HUES64 (cell line): ENCODE results near the gene HEBP1.

ENCODE experiments used
- H3K27ac ChIP-seq: 2 replicates; pipeline ENCODE4 v1.7.0; 2013; ENCODE audit warnings: low read depth, low read length, inconsistent platforms
- H3K27me3 ChIP-seq: 2 replicates; pipeline ENCODE4 v1.6.1; 2013; ENCODE audit warnings: mild to moderate bottlenecking, low read length; ENCODE audit not compliant: insufficient read depth
- H3K36me3 ChIP-seq: 2 replicates; pipeline ENCODE4 v1.6.1; 2013; ENCODE audit warnings: mild to moderate bottlenecking, low read length; ENCODE audit not compliant: insufficient read depth
- H3K4me1 ChIP-seq: 2 replicates; pipeline ENCODE4 v1.6.1; 2013; ENCODE audit warnings: mild to moderate bottlenecking, low read length, moderate library complexity; ENCODE audit not compliant: insufficient read depth
- H3K4me3 ChIP-seq: 2 replicates; pipeline ENCODE4 v1.5.1; 2013; ENCODE audit warnings: mild to moderate bottlenecking, low read length, moderate library complexity
- H3K9ac ChIP-seq: 2 replicates; pipeline ENCODE4 v1.6.1; 2013; ENCODE audit warnings: mild to moderate bottlenecking, low read depth, low read length
- H3K9me3 ChIP-seq: 2 replicates; pipeline ENCODE4 v1.6.1; 2013; ENCODE audit warnings: low read depth, low read length; ENCODE audit not compliant: insufficient read depth
- WGBS: fragments of 150-250, 120-280 bp; methylation state at CpG from one replicate; pipeline ENCODE4 v1.1.7; 2013; ENCODE audit warnings: missing lambda C conversion rate; 5-methylcytosine and 5-hydroxymethylcytosine counted together

The HEBP1 gene

DNA sequence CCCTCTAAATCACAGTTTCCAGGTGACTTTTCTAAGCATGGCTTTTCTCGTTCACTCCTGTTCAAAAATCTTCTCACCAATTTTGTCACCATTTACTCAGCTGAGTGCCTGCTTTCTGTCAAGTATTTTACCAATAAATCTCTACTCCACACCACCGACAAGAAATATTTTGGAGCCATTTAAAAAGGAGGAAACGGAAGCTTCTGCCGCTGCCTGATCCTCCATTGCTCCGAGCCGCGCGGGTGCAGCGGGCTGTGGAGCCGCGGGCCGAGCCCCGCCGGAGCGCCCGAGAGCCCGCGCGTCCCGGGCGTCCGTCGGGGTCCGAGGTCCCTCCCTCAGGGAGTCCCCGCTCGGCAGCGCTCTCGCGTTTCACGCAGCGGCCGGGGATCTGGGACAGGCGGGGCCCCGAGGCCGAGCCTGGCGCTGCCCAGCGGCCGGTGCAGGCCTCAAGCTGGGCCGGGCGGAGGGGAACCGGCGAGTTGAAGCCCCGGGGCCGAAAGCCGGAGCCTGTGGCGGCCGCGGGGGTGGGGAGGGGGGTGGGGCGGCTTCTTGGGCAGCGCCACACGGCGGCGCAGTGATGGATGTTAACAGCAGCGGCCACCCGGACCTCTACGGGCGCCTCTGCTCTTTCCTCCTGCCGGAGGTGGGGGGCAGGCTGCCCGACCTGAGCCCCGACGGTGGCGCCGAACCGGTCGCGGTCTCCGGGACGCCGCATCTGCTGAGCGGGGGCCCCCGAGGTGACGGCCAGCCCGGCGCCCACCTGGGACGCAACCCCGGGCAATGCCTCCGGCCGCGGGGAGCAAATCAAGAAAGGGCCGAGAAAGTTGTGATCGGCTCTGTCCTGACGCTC, 1.1 kb upstream of the HEBP1 start:
- Histone ChIP-seq H3K36me3 (no peaks in the 10 kb centered on the region), H3K9ac (peak overlapping the region; percentile 68), H3K4me1 (peaks cover 9% of the 10 kb centered on the region), H3K9me3 (no peaks in the 10 kb centered on the region), H3K27me3 (peaks cover 23% of the 10 kb centered on the region), H3K4me3 (peak overlapping the region; percentile 78), H3K27ac (peak overlapping the region; percentile 46; the same call in 1 of the 2 replicates)
- WGBS, result 1% methylated on average over 82 of the region's 82 CpGs

- Histone ChIP-seq H3K4me1 (peaks cover 4% of the 10 kb centered on the region), H3K9ac (peak overlapping the region; percentile 68), H3K36me3 (no peaks in the 10 kb centered on the region), H3K4me3 (peak overlapping the region; percentile 78), H3K9me3 (no peaks in the 10 kb centered on the region), H3K27ac (peak overlapping the region; percentile 46; the same call in 1 of the 2 replicates), H3K27me3 (peaks cover 23% of the 10 kb centered on the region)
- under 1% methylated on average over 16 of the region's 16 CpGs for WGBS
Measured at GRCh38 chr12:13000616-13000924, 505 bp upstream of the HEBP1 start.

DNA sequence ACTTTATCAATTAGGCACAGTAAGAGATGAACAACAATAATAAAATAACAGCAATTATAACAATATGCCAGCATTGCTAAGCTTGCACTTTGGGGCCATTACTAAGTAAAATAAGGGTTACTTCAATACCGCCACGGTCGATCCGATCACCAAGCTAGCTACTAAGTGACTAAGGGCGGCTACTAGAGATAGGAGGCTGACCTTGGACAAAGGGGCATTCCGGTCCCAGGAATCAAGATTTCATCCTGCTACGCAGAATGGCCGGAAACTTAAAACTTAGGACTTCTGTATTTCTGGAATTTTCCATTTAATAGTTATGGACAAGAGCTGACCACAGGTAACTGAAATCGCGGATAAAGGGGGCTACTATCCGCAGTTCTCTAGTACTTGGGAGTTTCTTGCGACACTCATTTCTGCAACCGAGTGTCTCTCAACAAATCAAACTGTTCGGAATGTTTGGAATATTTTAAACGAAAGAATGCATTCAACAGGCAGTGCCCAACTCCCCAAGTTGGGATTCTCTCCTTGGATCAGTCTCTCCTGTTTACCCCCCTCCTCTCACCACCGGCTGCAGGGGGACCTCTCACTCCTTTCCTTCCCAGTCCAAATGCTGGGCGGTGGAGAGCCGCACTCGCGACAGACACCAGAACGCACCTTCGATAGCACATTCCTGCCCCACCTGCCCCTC, 650 bp downstream of the HEBP1 start:
- no peaks in the 10 kb centered on the region for H3K9me3 ChIP-seq
- 41% methylated on average over 22 of the region's 22 CpGs for WGBS
- peak overlapping the region; percentile 9; the same call in 1 of the 2 replicates for H3K27ac ChIP-seq
- peak overlapping the region; percentile 61 for H3K9ac ChIP-seq
- H3K4me1 ChIP-seq, result peaks cover 4% of the 10 kb centered on the region
- H3K36me3 ChIP-seq, result no peaks in the 10 kb centered on the region
- H3K4me3 ChIP-seq, result peak overlapping the region; percentile 74
- H3K27me3 ChIP-seq, result peaks cover 23% of the 10 kb centered on the region

DNA sequence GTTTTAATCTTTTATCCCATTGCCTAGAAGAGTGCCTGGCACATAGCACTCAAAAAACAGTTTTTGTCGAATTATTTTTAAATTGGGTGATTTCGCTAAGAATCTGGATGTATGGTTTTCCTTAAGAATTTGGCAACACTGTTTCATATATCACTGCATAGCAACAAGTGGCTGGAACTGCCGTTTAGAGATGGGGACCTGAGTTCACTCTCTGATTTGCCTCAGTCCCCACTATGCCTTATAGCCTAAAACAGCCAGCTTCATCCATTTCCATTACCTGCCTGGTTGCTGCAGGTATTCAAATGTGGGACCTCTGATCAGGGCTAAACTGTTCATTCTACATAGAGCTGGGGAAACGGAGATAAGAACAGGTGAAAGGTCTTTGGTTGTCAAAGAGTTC, 1.8 kb downstream of the HEBP1 start:
- H3K27ac ChIP-seq, result no peak overlapping the region
- H3K4me3 ChIP-seq, result no peak overlapping the region
- peaks cover 19% of the 10 kb centered on the region for H3K27me3 ChIP-seq
- peaks cover 4% of the 10 kb centered on the region for H3K4me1 ChIP-seq
- no peaks in the 10 kb centered on the region for H3K36me3 ChIP-seq
- WGBS, result 86% methylated on average over 4 of the region's 4 CpGs
- no peak overlapping the region for H3K9ac ChIP-seq
- no peaks in the 10 kb centered on the region for H3K9me3 ChIP-seq

GRCh38 chr12:12997734-12998133, 2.3 kb downstream of the HEBP1 start:
- Histone ChIP-seq H3K27me3 (peaks cover 13% of the 10 kb centered on the region), H3K9ac (no peak overlapping the region), H3K4me1 (peaks cover 5% of the 10 kb centered on the region), H3K27ac (no peak overlapping the region), H3K9me3 (no peaks in the 10 kb centered on the region), H3K4me3 (no peak overlapping the region), H3K36me3 (no peaks in the 10 kb centered on the region)
- 57% methylated on average over 2 of the region's 2 CpGs for whole genome bisulfite sequencing

GRCh38 chr12:12997156-12997555, 2.9 kb downstream of the HEBP1 start:
- no peak overlapping the region for H3K27ac ChIP-seq
- H3K9me3 ChIP-seq, result no peaks in the 10 kb centered on the region
- no peaks in the 10 kb centered on the region for H3K36me3 ChIP-seq
- WGBS, result 93% methylated on average over 3 of the region's 3 CpGs
- H3K9ac ChIP-seq, result no peak overlapping the region
- H3K27me3 ChIP-seq, result peaks cover 8% of the 10 kb centered on the region
- H3K4me3 ChIP-seq, result no peak overlapping the region
- H3K4me1 ChIP-seq, result peaks cover 10% of the 10 kb centered on the region

DNA sequence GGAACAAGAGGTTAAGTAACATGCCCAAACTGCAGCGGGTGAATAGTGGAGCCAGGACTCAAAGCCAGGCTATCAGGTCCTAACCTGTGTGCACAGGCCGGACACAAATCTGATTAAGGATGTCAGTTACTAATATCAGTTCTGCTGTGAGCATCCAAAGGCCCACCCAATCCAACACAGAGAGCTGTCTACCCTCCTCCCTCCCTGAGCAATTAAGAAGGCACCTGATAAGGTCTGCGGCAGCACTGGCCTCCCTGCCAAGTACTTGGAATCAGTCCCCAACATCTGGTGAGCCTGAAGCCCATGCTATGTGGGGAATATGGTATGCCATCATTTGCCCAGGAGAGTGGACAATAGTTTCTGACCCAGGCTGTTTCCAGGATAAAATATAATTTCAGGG, 3.9 kb downstream of the HEBP1 start:
- Histone ChIP-seq H3K36me3 (no peaks in the 10 kb centered on the region), H3K9ac (no peak overlapping the region)

DNA sequence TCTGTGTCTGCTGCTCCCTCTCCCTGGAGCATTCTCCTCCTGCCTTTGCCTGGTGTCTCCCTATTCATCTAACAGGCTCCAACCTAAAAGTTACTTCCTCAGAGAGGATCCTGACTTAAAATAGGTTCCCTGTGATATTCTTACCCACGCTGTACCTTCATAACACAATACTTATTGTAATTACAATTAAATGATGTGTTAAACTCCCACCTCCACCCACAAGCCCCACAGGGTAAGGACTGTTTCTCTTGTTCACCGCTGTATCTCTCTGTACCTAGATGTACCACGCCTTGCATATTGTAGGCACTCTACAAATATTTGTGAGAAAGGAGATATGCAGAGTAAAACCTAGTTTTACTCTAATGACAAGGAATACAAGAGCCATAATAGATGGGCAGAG, 5.0 kb downstream of the HEBP1 start:
- H3K27ac ChIP-seq, result no peak overlapping the region
- no peaks in the 10 kb centered on the region for H3K36me3 ChIP-seq
- H3K4me1 ChIP-seq, result peaks cover 20% of the 10 kb centered on the region
- no peaks in the 10 kb centered on the region for H3K9me3 ChIP-seq
- H3K4me3 ChIP-seq, result no peak overlapping the region
- no peaks in the 10 kb centered on the region for H3K27me3 ChIP-seq
- WGBS, result 100% methylated on average over 2 of the region's 3 CpGs
- no peak overlapping the region for H3K9ac ChIP-seq

More for the DNA sequence above, 3.9 kb downstream of the HEBP1 start:
- H3K27me3 ChIP-seq, result no peaks in the 10 kb centered on the region
- peaks cover 10% of the 10 kb centered on the region for H3K4me1 ChIP-seq
- H3K9me3 ChIP-seq, result no peaks in the 10 kb centered on the region
- WGBS, result 90% methylated on average over 3 of the region's 3 CpGs
- H3K27ac ChIP-seq, result no peak overlapping the region
- no peak overlapping the region for H3K4me3 ChIP-seq

GRCh38 chr12:12993367-12993766, 6.7 kb downstream of the HEBP1 start:
- Histone ChIP-seq H3K4me3 (no peak overlapping the region), H3K9ac (no peak overlapping the region), H3K27me3 (no peaks in the 10 kb centered on the region), H3K36me3 (peaks cover 8% of the 10 kb centered on the region), H3K27ac (no peak overlapping the region), H3K4me1 (peaks cover 20% of the 10 kb centered on the region), H3K9me3 (no peaks in the 10 kb centered on the region)
- WGBS, result 92% methylated on average over 4 of the region's 4 CpGs

DNA sequence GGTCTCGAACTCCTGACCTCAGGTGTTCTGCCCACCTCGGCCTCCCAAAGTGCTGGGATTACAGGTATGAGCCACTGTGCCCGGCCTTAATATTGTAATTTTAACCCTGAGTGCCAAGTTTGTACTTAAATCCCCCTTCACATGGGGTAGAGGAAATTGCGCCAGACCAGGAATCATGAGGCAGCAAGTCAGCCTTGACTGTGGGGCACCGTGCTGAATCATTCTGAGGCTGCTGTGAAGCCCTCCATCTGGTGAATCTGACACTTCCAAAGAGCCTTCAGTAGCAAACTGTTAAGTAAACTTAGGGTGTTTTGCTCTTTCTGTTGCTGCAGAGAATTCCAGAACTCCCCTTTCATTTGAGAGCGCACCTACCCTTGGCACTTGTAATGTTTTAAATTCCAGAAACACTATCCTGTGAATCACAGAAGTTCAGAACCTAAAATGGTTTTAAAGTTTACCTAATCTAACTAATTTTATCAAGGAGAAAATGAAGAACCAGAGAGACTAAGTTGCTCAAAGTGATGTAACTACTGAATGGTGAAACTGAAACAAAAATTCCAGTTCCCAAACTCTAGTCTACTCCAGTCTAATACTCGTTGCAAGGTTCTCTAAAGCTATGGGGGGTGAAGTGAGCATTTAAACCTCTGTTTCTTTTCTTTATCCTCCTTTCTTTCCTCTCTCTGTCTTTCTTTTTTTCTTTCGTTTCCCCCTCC, 7.5 kb downstream of the HEBP1 start:
- Histone ChIP-seq H3K27me3 (no peaks in the 10 kb centered on the region), H3K4me1 (peaks cover 20% of the 10 kb centered on the region), H3K9ac (no peak overlapping the region), H3K27ac (no peak overlapping the region), H3K36me3 (peaks cover 14% of the 10 kb centered on the region), H3K4me3 (no peak overlapping the region), H3K9me3 (no peaks in the 10 kb centered on the region)
- 86% methylated on average over 7 of the region's 8 CpGs for WGBS
